Measurements from ENCODE around the gene ETS1. TPM values are rescaled to one million over a fixed set of nuclear protein-coding genes. Genes with fewer than 3 reads are reported as not detected.
A peak's percentile ranks its signal among the peaks of the same experiment; 100 is the strongest.

ETS1 gene
- polyA plus RNA-seq, 4 donors, result 5.1 to 31.5 (median 20.9) TPM

DNA sequence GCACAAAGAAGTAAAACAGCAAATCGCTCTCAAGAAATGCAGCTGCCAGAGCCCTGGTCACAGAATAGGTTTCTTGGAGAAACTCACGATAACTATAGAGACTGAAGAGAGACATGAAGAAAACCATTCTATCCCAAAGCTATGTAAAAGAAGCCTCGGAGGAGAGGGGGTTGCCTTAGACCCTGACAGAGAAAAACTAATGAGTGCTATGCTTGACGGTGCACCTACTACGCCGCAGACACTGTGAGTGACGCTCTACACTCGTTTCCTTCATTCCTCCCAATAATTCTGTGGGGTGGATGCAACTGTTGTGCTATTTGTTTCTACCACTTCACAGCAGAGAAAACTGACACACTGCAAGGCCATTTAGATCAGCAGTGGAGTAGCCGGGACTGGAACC, 121.8 kb downstream of the ETS1 start:
- Histone ChIP-seq H3K9me3 (ENCODE audit: control insufficient read depth in 2 of 2, insufficient read depth in 1 of 2, low read depth in 1 of 2, low read length in 1 of 2) (no peaks in the 10 kb centered on the region), H3K27me3 (ENCODE audit: control insufficient read depth in 3 of 3, insufficient read depth in 3 of 3, low read length in 3 of 3) (no peaks in the 10 kb centered on the region), H3K4me1 (ENCODE audit: control insufficient read depth in 3 of 3, insufficient read depth in 2 of 3, low read depth in 1 of 3, low read length in 2 of 3) (peaks cover 5 to 27% (median 21%) of the 10 kb centered on the region in 3 donors), H3K4me3 (ENCODE audit: low read depth in 1 of 3, low read length in 3 of 3) (no peak overlapping the region), H3K27ac (ENCODE audit: low read depth in 1 of 3, low read length in 2 of 3) (peak overlapping the region in 1 of 3 donors; percentile 78), H3K36me3 (ENCODE audit: control insufficient read depth in 3 of 3, insufficient read depth in 2 of 3, low read depth in 1 of 3, low read length in 3 of 3) (peaks cover 0 to 32% (median 13%) of the 10 kb centered on the region in 3 donors)
- FAIRE-seq, result no peak
- WGBS, 3 donors, result 80 to 88% (median 82%) methylated on average over 9 of the region's 9 CpGs
- DNase-seq, result no peak

DNA sequence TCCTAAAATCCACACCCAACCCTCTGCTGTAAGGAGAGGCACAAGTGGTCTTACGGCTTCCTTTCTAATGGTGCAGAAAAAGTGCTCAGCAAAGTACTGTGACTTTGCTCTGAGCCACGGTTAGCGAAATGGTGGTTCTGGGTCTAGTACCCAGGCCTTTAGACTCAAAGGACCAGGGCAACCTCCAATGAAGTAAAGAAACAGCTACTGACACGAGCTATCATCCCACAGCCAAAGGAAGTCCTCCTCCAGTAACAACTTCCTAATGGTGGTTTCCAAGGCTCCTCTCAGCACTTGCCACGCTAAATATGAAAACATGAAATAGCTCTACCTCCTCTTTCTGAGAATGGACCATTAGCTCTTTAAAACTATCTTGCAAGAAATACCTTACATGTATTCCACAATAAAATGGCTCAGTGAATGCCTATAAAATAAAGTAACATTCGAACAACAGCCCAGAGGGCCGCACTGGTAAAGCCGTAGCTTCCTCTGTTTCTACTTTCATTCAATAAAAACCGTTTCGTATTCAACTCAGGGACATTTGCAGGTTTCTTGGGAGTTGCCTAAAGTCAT, 122.4 kb downstream of the ETS1 start:
- WGBS, 3 donors, result 65 to 80% (median 71%) methylated on average over 10 of the region's 10 CpGs
- no peak overlapping the region for H3K4me3 ChIP-seq (ENCODE audit: low read depth in 1 of 3, low read length in 3 of 3)
- peak overlapping the region in 2 of 3 donors; percentile 22 to 78 for H3K27ac ChIP-seq (ENCODE audit: low read depth in 1 of 3, low read length in 2 of 3)
- DNase-seq (no peak), FAIRE-seq (no peak)
- H3K27me3 ChIP-seq (ENCODE audit: control insufficient read depth in 3 of 3, insufficient read depth in 3 of 3, low read length in 3 of 3), result no peaks in the 10 kb centered on the region
- peaks cover 0 to 32% (median 10%) of the 10 kb centered on the region in 3 donors for H3K36me3 ChIP-seq (ENCODE audit: control insufficient read depth in 3 of 3, insufficient read depth in 2 of 3, low read depth in 1 of 3, low read length in 3 of 3)
- H3K9me3 ChIP-seq (ENCODE audit: control insufficient read depth in 2 of 2, insufficient read depth in 1 of 2, low read depth in 1 of 2, low read length in 1 of 2), result no peaks in the 10 kb centered on the region
- H3K4me1 ChIP-seq (ENCODE audit: control insufficient read depth in 3 of 3, insufficient read depth in 2 of 3, low read depth in 1 of 3, low read length in 2 of 3), result peaks cover 5 to 27% (median 21%) of the 10 kb centered on the region in 3 donors

DNA sequence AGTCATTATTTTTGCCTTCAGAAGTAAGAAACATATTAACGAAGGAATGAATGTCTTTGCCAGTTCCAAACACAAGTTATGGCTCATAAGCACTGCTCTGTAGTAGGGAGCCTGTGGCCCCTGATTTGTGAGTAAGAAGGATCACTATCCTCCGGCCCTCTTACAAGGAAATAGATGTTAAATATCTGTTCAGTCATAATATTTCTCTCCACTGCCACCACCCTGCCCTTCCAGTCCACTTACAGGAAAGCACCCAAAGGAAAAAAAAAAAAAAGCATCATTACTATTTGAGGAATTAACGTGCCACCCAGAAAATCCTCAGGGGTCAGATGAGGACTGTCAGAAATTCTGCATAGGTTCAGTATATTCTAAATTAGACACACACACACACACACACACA, 123.4 kb downstream of the ETS1 start:
- Histone ChIP-seq H3K4me3 (ENCODE audit: low read depth in 1 of 3, low read length in 3 of 3) (no peak overlapping the region), H3K9me3 (ENCODE audit: control insufficient read depth in 2 of 2, insufficient read depth in 1 of 2, low read depth in 1 of 2, low read length in 1 of 2) (no peaks in the 10 kb centered on the region), H3K27ac (ENCODE audit: low read depth in 1 of 3, low read length in 2 of 3) (peak overlapping the region in 1 of 3 donors; percentile 67), H3K36me3 (ENCODE audit: control insufficient read depth in 3 of 3, insufficient read depth in 2 of 3, low read depth in 1 of 3, low read length in 3 of 3) (peaks cover 0 to 32% (median 12%) of the 10 kb centered on the region in 3 donors), H3K4me1 (ENCODE audit: control insufficient read depth in 3 of 3, insufficient read depth in 2 of 3, low read depth in 1 of 3, low read length in 2 of 3) (peaks cover 5 to 22% (median 21%) of the 10 kb centered on the region in 3 donors), H3K27me3 (ENCODE audit: control insufficient read depth in 3 of 3, insufficient read depth in 3 of 3, low read length in 3 of 3) (no peaks in the 10 kb centered on the region)
- 18 to 56% (median 38%) methylated on average over 3 of the region's 3 CpGs for WGBS, 3 donors
- FAIRE-seq, result no peak
- DNase-seq, result no peak

DNA sequence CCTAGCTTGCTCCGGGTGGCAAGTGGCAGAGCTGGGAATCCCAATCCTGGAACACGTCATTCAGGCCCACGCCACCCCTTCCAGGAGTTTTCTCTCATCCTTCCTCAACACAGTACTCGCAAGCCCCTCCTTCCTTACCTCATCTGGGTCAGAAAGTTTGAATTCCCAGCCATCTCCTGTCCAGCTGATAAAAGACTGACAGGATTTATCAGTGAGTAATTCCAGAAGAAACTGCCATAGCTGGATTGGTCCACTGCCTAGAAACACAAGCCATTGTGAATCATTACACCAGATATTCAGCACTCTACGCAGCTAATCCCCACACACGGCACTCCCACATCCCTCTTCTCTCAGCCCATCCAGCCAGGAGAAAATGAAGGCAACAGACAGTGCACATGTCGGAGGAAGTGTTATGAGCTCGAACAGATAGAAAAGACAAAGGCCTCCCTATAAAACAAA, 124.0 kb downstream of the ETS1 start:
- Histone ChIP-seq H3K27me3 (ENCODE audit: control insufficient read depth in 3 of 3, insufficient read depth in 3 of 3, low read length in 3 of 3) (no peaks in the 10 kb centered on the region), H3K9me3 (ENCODE audit: control insufficient read depth in 2 of 2, insufficient read depth in 1 of 2, low read depth in 1 of 2, low read length in 1 of 2) (no peaks in the 10 kb centered on the region), H3K4me3 (ENCODE audit: low read depth in 1 of 3, low read length in 3 of 3) (no peak overlapping the region), H3K27ac (ENCODE audit: low read depth in 1 of 3, low read length in 2 of 3) (peak overlapping the region in 1 of 3 donors; percentile 76), H3K36me3 (ENCODE audit: control insufficient read depth in 3 of 3, insufficient read depth in 2 of 3, low read depth in 1 of 3, low read length in 3 of 3) (peaks cover 0 to 32% (median 12%) of the 10 kb centered on the region in 3 donors), H3K4me1 (ENCODE audit: control insufficient read depth in 3 of 3, insufficient read depth in 2 of 3, low read depth in 1 of 3, low read length in 2 of 3) (peaks cover 4 to 20% (median 17%) of the 10 kb centered on the region in 3 donors)
- no peak for DNase-seq
- 66 to 82% (median 77%) methylated on average over 8 of the region's 8 CpGs for WGBS, 3 donors
- no peak for FAIRE-seq

DNA sequence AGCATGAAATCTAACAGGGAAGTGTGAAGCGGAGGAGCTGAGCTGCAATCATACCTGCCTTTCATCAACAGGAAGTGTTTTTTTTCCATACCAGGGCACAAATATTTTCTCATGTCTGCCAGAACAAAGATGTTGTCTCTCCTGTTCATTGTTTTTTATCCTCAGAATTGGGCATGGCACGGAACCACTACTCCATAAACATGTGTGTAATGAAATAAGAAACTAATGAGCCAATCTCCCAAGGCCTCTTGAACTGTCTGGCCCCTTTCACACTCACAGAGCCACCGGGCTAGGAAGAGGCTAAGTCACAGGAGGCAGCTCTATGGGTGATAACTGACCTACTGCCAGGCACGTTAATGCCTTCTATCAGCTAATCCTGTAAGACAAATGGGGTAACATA, 124.4 kb downstream of the ETS1 start:
- 66 to 81% (median 77%) methylated on average over 4 of the region's 4 CpGs for WGBS, 3 donors
- no peak for FAIRE-seq
- H3K4me1 ChIP-seq (ENCODE audit: control insufficient read depth in 3 of 3, insufficient read depth in 2 of 3, low read depth in 1 of 3, low read length in 2 of 3), result peaks cover 2 to 16% (median 13%) of the 10 kb centered on the region in 3 donors
- no peaks in the 10 kb centered on the region for H3K9me3 ChIP-seq (ENCODE audit: control insufficient read depth in 2 of 2, insufficient read depth in 1 of 2, low read depth in 1 of 2, low read length in 1 of 2)
- peak overlapping the region in 2 of 3 donors; percentile 14 to 76 for H3K27ac ChIP-seq (ENCODE audit: low read depth in 1 of 3, low read length in 2 of 3)
- H3K27me3 ChIP-seq (ENCODE audit: control insufficient read depth in 3 of 3, insufficient read depth in 3 of 3, low read length in 3 of 3), result no peaks in the 10 kb centered on the region
- H3K4me3 ChIP-seq (ENCODE audit: low read depth in 1 of 3, low read length in 3 of 3), result no peak overlapping the region
- DNase-seq, result no peak
- H3K36me3 ChIP-seq (ENCODE audit: control insufficient read depth in 3 of 3, insufficient read depth in 2 of 3, low read depth in 1 of 3, low read length in 3 of 3), result peaks cover 0 to 32% (median 12%) of the 10 kb centered on the region in 3 donors

DNA sequence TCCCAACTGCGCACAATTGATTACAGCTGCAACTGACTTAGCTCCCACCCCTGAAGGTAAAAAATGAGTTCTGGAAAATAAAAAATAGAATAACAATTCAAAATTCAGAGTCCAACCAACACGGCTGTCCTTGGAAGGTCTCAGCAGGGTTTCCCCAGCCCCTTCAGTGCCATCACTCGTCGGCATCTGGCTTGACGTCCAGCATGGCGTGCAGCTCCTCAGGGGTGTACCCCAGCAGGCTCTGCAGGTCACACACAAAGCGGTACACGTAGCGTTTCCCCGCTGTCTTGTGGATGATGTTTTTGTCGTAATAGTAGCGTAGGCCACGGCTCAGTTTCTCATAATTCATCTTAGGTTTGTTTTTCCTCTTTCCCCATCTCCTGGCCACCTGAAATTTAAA, 125.2 kb downstream of the ETS1 start:
- H3K9me3 ChIP-seq (ENCODE audit: control insufficient read depth in 2 of 2, insufficient read depth in 1 of 2, low read depth in 1 of 2, low read length in 1 of 2), result no peaks in the 10 kb centered on the region
- no peaks in the 10 kb centered on the region for H3K27me3 ChIP-seq (ENCODE audit: control insufficient read depth in 3 of 3, insufficient read depth in 3 of 3, low read length in 3 of 3)
- DNase-seq (no peak), FAIRE-seq (no peak)
- no peak overlapping the region for H3K4me3 ChIP-seq (ENCODE audit: low read depth in 1 of 3, low read length in 3 of 3)
- H3K36me3 ChIP-seq (ENCODE audit: control insufficient read depth in 3 of 3, insufficient read depth in 2 of 3, low read depth in 1 of 3, low read length in 3 of 3), result peaks cover 0 to 31% (median 12%) of the 10 kb centered on the region in 3 donors
- no peak overlapping the region for H3K27ac ChIP-seq (ENCODE audit: low read depth in 1 of 3, low read length in 2 of 3)
- 94 to 96% (median 94%) methylated on average over 13 of the region's 13 CpGs for WGBS, 3 donors
- H3K4me1 ChIP-seq (ENCODE audit: control insufficient read depth in 3 of 3, insufficient read depth in 2 of 3, low read depth in 1 of 3, low read length in 2 of 3), result peaks cover 0 to 9% (median 9%) of the 10 kb centered on the region in 3 donors

DNA sequence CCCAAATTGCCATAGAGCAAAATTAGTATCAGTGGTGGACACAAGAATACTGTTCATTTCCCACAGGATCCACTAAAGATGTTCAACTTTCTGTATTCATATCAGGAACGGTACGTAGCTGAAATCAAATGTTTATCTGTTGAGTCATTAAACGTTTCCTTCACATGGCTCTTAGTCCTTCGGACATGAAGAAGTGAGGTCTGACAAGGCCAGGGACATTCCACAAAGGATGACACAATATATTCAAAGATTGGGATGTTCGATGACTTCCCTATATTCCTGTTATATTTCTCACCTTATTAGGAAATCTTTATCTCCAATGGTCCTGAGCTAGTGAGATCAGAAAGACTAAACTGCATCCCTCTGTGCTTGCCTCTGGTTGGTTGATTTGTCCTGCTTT, 129.0 kb downstream of the ETS1 start:
- FAIRE-seq, result no peak

DNA sequence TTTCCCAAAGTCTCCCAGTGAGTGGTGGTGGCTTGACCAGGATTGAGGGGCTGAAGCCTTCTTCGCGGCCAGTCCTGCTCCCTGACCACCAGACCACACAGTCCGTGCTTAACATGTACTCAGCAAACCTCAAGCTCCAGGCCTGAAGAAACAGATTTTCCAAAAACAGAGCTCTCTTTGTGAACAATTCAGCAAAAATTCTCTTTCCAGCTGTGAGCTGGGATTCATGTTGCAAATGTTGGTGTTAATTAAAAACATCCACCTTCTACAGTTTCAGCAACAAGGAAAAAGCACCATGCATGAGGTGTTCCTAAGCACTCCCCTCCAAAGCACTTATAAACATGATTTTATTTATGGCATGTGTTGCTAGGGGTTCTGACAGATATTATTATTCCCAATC, 129.5 kb downstream of the ETS1 start:
- DNase-seq (no peak), FAIRE-seq (no peak)
- Histone ChIP-seq H3K27me3 (ENCODE audit: control insufficient read depth in 3 of 3, insufficient read depth in 3 of 3, low read length in 3 of 3) (no peaks in the 10 kb centered on the region), H3K9me3 (ENCODE audit: control insufficient read depth in 2 of 2, insufficient read depth in 1 of 2, low read depth in 1 of 2, low read length in 1 of 2) (no peaks in the 10 kb centered on the region), H3K4me3 (ENCODE audit: low read depth in 1 of 3, low read length in 3 of 3) (no peak overlapping the region), H3K4me1 (ENCODE audit: control insufficient read depth in 3 of 3, insufficient read depth in 2 of 3, low read depth in 1 of 3, low read length in 2 of 3) (peaks cover 0 to 13% (median under 1%) of the 10 kb centered on the region in 3 donors), H3K27ac (ENCODE audit: low read depth in 1 of 3, low read length in 2 of 3) (peak overlapping the region in 1 of 3 donors; percentile 26), H3K36me3 (ENCODE audit: control insufficient read depth in 3 of 3, insufficient read depth in 2 of 3, low read depth in 1 of 3, low read length in 3 of 3) (peaks cover 0 to 17% (median 6%) of the 10 kb centered on the region in 3 donors)
- 91 to 97% (median 95%) methylated on average over 3 of the region's 3 CpGs for WGBS, 3 donors

More for the DNA sequence above, 129.0 kb downstream of the ETS1 start:
- 62 to 80% (median 78%) methylated on average over 5 of the region's 5 CpGs for WGBS, 3 donors
- Histone ChIP-seq H3K27me3 (ENCODE audit: control insufficient read depth in 3 of 3, insufficient read depth in 3 of 3, low read length in 3 of 3) (no peaks in the 10 kb centered on the region), H3K4me1 (ENCODE audit: control insufficient read depth in 3 of 3, insufficient read depth in 2 of 3, low read depth in 1 of 3, low read length in 2 of 3) (peaks cover 0 to 8% (median 3%) of the 10 kb centered on the region in 3 donors), H3K9me3 (ENCODE audit: control insufficient read depth in 2 of 2, insufficient read depth in 1 of 2, low read depth in 1 of 2, low read length in 1 of 2) (no peaks in the 10 kb centered on the region), H3K4me3 (ENCODE audit: low read depth in 1 of 3, low read length in 3 of 3) (no peak overlapping the region), H3K36me3 (ENCODE audit: control insufficient read depth in 3 of 3, insufficient read depth in 2 of 3, low read depth in 1 of 3, low read length in 3 of 3) (peaks cover 0 to 21% (median 7%) of the 10 kb centered on the region in 3 donors), H3K27ac (ENCODE audit: low read depth in 1 of 3, low read length in 2 of 3) (peak overlapping the region in 1 of 3 donors; percentile 26)
- DNase-seq, result no peak

Data from small intestine (tissue), 7 donors.